Left cardiac atrium (tissue), 4 donors: ENCODE results near the gene GGTLC1. TPM values are rescaled to one million over a fixed set of nuclear protein-coding genes. Genes with fewer than 3 reads are reported as not detected.

Source experiments
- ATAC-seq, 2 donors: fragments of 200-7000 bp; cut with Tn5 transposase; one replicate each; pipeline ENCODE4 v1.9.1; 2020; ENCODE audit warnings: mild to moderate bottlenecking in 2 of 2, moderate library complexity in 2 of 2
- DNase-seq: peaks from one replicate; pipeline ENCODE4 v3.0.0-alpha.2; 2020
- intact Hi-C, 2 donors: fragments of 100-400 bp; cut with DNase I; formaldehyde crosslinking; loops; one replicate each; pipeline versions ENCODE4 v1.14.1 to v1.15.1; 2022 to 2023
- total RNA-seq, 2 donors: library from RNA; stranded (reverse); fragmentation: NEBNext Ultra II Directional; extraction: Animal tissue kit (Norgen Biotek cat#: 25700); gene quantifications; one replicate each; pipeline ENCODE4 v1.2.1, GENCODE V29; 2021
- donor health status: DM: no; HTN: yes; CAD: no.
- donor health status: DM: no; HTN: yes; CAD: no; lungs with severe emphysema.
- donor health status: DM: yes; HTN: yes; CAD: no.
- donor health status: Dilated cardiomyopathy.

Gene GGTLC1
- total RNA-seq, 2 donors from 2014 or later, result not detected

DNA sequence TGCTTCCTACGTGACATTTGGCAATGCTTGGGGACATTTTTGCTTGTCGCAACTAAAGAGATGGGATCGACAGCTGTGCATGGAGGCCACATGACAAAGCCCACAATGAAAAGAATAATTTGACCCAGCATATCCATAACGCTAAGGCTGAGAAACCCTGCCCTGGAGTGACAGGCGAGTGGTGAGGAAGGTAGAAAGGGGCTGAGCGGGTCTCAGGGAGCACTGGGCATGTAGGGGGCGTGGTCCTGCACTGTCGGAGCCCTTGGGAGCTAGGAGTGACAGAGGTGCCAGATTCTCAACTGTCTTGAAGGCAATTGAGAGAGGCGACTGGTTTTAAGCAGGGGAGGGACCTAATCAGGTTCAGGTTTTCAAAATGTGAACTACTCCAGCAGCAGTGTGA is 13.6 kb downstream of the GGTLC1 start:
- ATAC-seq (no peak), DNase-seq (no peak)
- intact Hi-C loops, result no loop called here

DNA sequence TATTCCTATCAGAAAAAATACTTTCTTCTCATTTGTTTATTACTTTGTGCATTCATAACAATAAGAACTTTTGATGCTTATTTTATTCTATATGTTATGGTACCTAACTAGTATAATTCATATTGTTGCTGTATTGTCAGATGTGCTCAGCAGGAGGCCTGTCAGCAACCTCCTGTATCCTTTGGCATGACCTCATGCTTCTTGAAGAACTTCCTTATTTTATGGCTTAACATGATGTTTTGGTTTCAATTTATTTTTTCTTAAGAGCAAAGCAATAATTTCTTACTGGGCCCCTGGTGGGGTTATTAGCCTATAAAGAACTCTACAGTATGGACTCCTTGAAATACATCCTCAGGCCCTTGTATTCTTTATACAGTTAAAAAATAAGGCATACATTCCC is 17.3 kb downstream of the GGTLC1 start:
- intact Hi-C loops, result no loop called here
- ATAC-seq, result no peak
- DNase-seq, result no peak

DNA sequence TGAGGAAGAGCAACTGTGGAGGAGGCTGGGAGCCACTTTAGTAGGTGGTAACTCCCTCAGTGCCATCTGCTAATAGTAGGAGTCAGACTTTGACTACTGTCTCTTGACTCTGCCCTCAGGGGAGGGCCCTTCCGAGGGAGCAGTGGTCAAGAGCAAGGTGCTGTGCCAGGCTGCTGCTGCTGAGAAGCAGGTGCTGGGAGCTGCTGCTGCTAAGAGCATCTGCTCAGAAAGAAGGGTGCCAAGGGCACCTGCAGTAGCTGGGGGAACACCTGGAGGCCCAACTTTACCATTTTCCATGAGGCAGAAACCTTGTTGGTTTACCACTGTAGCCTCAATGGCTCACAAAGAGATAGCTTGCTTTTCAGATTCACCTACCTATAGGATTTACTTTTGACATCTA is 18.5 kb downstream of the GGTLC1 start:
- no peak for ATAC-seq
- no peak for DNase-seq
- intact Hi-C loops, result no loop called here

DNA sequence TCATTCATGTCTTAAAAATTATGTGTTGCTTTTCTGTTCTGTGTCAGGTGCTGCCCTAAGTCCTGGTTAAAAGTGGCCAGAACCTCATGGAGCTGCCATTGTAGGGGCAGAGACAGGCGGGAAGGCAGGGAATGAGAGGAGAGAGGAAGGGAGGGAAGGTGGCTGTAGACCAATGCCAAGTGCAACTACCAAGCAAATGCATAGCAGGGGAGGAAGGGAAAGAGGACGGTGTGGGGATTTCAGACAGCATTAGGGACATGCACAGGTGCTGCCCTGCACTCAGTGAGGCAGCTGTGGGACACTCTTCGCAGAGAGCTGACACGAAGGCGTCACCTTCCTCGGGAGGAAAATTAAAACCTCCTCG is 21.0 kb downstream of the GGTLC1 start:
- intact Hi-C loops, result no loop called here
- no peak for DNase-seq
- peak; percentile 65 to 69 for ATAC-seq

DNA sequence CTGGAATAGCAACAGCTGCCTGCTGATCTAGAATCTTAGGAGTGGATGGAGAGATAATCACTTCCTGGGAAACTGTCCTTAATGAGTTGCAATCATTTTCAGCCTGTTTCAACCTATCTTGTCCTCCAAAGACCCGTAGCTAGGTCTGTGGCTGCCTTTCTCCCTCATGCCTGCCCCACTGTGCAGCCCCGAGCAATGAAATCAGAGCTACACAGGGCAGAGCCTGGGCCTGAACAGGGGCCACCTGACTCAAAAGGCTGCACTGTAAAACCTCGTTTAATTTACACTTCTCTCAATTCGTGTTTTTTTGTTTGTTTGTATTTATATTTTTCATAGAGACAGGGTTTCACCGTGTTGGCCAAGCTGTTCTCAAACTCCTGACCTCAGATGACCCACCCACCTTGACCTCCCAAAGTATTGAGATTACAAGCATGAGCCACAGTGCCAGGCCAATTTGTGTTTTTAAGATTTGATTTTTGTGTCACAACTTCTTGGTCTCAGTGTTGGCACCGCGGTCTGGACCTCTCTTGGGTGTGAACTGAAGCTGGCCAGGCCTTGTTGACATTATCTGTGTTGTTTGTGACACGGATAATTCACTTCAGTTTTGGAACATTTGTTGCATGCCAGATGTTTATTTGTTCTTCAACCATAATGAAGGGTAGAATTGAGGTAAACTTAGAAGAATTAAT is 21.5 kb downstream of the GGTLC1 start:
- ATAC-seq (peak; percentile 90 to 93), DNase-seq (peak; percentile 58)
- intact Hi-C loops, result no loop called here

DNA sequence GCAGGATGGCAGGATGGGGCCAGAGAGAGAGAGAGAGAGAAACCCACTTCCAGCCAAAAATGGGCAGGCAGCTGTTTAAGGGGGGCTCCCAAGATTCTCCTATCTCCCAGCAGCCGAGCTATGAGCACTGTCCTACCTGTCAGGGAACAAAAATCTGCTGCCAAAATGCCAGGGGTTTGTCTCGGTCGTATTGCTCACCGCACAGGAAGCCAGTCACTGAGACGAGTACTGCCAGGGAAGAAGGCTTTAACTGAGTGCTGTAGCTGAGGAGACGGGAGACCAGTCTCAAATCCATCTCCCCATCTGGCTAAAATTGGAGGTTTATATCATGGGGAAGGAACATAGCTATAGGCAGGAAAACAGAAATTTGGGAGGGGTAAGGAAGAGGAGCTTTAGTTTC is 22.3 kb downstream of the GGTLC1 start:
- ATAC-seq (peak in 1 of 2 donors; percentile 61), DNase-seq (no peak)
- intact Hi-C loops, result no loop called here

DNA sequence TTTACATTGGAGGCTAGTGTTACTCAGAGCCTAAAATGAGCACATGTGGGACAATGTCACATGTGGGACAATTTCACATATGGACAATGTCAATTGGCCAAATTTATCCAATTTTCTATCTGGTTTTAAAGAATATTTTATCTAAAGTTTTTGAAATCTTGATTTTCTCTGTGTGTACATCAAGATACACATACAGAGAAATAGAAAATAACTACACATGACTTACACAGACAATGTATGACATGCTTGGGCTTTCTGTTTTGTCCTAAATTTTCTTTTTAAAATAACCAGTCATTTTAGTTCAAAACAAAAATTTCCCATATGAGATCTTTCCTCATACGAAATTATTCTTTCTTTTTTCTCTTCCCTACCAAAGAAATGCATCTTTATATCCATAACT is 24.6 kb downstream of the GGTLC1 start:
- DNase-seq (no peak), ATAC-seq (no peak)
- intact Hi-C loops, result no loop called here

DNA sequence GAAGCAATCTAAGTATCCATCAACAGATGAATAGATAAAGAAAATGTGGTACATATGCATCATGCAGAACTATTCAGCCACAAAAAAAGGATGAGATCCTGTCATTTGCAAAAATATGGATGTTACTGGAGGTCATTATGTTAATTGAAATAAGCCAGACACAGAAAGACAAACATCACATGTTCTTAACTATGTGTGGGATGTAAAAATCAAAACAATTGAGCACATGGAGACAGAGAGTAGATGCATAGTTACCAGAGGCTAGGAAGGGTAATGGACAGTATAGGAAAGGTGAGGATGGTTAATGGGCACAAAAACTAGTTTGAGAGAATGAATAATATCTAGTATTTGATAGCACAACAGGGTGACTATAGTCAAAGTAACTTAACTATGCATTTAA is 26.3 kb downstream of the GGTLC1 start:
- intact Hi-C loops, result no loop called here
- ATAC-seq, result no peak
- DNase-seq, result no peak

DNA sequence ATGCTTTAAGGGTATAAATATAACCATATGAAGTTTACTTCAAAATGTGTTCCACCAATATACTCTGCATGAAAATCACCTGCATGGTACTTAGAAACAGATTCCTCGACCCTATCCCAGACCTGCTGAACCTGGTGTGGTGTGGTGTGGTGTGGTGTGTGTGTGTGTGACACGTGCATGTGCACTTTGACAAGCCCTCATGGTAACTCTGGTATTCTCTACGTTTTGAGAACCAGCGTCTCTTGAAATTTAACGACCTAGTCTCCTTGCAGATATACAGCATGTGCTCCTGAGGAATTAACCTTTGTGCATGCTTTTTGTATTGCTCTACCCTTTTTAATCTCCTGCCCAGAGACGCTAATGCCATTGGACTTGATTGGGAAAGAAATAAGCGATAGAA is 29.5 kb downstream of the GGTLC1 start:
- no peak for ATAC-seq
- intact Hi-C loops, result no loop called here

DNA sequence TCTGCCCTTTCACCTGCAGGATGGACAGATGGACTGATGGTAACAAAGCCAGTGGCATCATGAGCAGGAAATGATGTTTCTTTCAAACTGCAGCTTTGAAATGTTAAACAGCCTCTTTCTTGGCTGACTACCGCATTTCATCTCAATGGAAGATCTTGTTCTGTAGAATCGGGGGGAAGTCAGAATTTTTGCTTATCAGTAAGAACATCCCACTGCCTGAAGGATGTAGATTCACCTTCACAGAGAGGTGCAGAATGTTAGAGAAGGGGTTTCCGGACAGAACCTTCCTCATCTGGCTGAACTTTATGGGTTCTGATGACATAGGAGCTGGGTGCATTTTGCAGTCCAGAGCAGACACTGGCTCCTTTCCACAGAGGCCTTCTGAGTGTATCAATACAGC is 32.7 kb downstream of the GGTLC1 start:
- ATAC-seq, result no peak
- DNase-seq, result no peak

More for the DNA sequence above, 29.5 kb downstream of the GGTLC1 start:
- no peak for DNase-seq

DNA sequence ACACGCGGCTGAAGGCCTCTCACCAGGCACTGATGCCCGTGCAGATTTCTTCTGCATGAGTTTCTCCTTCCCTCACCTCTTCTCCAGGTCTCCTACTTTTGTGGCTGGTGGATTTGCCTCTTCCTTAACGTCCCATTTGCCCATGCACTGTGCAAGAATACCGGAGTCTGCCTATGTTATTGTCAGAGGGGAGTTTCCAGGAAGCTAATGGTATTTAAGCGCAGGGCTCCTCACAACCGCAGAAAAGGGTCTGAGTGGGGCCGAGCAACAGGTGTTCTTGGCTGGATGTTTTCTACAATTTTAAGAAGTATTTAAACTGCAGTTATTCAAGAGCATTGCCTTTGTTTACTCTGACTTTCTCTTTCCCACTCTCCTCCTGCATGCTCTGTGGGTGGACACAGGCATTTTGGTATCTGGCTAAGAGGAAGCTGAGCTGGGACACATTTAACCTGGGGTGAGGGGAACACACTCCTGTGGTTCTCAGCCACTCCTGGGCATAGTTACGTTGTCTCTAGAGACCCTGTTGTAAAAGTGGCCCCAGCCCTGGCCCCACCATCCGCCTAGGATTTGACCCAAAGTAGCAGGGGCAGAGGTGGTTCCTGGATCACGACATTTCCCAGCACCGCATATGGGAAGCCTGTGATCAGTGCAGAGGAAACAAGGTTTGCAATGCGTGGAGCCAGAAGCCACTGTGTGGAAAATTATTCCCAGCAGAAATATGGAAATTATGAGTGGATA is 34.4 kb downstream of the GGTLC1 start:
- no peak for DNase-seq
- no peak for ATAC-seq
- intact Hi-C loops, result no loop called here

More for the DNA sequence above, 32.7 kb downstream of the GGTLC1 start:
- intact Hi-C loops, result no loop called here

DNA sequence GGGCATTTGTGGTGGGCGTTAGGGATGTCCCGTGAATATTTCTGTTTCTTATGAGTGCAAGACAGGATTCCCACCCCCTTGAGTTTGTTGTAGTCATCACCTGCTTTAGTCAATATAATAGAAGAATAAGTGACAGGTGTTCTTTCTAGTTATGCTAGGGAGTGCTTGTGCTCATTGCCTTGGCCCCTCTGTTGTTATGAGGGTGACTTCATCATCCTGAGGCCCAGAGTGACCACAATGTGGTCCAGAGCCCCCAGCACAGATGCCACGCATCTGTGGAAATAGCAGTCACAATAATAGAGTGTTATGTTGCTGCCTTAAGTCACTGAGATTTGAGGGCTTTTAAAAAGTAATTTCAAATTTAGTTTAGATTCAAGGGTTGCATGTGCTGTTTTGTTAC is 42.4 kb downstream of the GGTLC1 start:
- no peak for ATAC-seq
- no peak for DNase-seq
- intact Hi-C loops, result no loop called here

DNA sequence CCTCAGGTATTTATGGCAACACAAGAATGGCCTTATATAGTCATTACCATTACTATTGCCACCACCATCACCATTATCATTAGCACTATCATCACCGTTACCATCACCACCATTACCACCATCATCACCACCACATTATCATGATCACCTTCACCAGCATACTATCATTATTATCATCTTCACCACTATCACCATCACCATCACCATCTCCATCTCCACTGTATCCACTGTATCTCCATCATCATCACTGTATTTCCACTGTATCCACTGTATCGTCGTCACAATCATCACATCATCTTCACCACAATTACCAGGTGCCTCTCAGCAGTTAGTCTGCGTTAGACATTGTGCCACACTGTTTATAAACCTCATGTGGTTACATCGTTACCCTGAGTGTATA is 45.3 kb downstream of the GGTLC1 start:
- intact Hi-C loops, result no loop called here
- DNase-seq (no peak), ATAC-seq (no peak)

DNA sequence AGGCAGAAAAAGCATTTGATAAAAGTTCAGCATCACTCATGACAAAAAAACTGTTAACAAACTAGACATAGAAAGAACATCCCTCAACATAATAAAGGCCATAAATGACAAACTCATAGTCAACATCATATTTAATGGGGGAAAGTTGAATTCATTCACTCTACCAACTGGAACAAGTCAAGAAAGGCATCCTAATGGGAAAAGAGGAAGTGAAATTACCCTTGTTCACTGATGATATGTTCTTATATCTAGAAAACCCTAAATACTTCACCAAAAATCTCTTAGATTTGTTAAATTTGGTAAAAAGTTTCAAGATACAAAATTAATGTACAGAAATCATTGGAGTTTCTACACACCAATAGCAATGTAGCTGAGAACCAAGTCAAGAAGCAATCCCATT is 48.9 kb downstream of the GGTLC1 start:
- no peak for ATAC-seq
- intact Hi-C loops, result loop anchor here in 1 of 2 donors (5.0 kb wide), 2 partner anchors 58 to 978 kb away; no protein-coding TSS in a partner anchor
- no peak for DNase-seq

DNA sequence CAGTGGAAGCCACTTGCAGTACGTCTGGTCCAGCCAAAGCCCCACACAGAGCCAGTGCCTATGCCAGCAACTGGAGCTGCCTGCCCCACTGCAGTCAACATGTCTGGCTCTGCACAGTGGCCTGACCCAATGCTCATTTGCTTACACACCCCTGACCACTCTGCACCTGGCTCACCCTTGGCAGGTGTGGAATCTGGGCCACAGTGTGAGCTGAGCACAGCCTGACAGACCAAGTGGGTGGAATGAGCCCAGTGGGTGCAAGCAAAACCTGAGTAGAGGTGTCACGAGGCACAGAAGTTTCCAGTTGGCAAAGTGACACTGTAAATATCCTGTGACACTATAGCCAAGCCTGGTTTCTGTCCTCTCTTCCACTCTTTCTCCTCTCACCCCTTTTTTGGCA is 49.5 kb downstream of the GGTLC1 start:
- no peak for ATAC-seq

DNA sequence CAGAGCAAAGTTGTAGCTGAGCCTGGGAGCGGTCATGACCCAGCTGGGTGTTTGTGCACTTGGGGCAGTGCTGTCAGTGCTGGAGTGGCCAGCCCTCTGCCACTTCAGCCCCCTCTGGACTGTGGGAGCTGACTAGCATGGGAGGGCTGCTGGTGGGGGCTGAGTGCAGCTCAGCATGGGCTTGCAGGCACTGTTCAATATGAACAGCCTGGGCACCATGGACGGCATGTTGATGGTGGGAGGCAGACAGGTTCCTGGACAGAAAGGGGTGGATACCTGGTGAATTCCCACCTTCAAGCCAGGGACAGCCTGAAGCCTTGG is 50.5 kb downstream of the GGTLC1 start:
- ATAC-seq (peak in 1 of 2 donors; percentile 18), DNase-seq (no peak)
- intact Hi-C loops, result loop anchor here in 1 of 2 donors (5.0 kb wide), 2 partner anchors 59 to 979 kb away; no protein-coding TSS in a partner anchor

More for the DNA sequence above, 49.5 kb downstream of the GGTLC1 start:
- DNase-seq, result no peak
- intact Hi-C loops, result loop anchor here in 1 of 2 donors (5.0 kb wide), 2 partner anchors 58 to 978 kb away; no protein-coding TSS in a partner anchor

DNA sequence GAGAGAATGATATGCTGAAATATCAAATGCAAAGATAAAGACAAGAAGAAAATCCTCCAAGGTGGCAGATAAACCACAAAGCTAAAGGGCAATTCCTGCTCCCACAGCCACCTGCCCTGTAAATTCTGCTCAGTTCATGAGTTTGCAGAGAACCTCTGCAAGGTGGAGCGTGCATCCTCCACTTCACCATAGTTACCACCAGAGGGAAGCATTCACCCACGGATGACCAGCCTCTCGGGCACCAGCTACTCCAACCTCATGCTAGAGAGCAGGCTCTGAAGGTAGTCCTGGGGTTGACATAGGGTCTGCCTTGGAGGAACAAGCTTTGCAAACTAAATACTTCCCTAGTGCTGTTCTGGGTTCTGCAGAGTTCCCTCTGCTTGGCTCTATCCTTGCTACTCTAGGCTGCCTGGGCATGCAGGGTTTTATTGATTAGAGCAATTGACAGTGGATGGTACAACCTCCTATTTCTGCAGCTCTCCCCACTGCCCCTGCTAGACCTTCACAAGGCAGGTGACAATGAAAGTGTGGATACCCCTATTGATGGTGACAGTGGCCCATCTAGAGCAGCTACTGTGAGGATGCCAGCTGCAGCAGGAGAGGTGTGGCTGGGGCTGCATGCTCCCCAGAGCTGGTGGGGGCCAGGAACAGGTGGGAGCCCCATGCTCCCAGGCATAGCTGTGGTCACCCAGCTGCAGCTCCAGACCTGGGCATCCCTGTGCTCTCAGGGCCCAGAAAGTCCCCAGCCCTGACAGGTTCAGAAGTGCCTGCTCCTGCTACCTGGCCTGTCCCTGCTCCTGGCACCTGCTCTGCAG is 51.1 kb downstream of the GGTLC1 start:
- intact Hi-C loops, result loop anchor here in 1 of 2 donors (5.0 kb wide), 2 partner anchors 60 to 980 kb away; no protein-coding TSS in a partner anchor
- DNase-seq (peak; percentile 43), ATAC-seq (peak; percentile 95 to 97)
